GM21367 (cell line): ENCODE measurements around the gene HECW1.
"Not testable (repeated sequence)": the region's sequence is repeated elsewhere in the genome, so short reads cannot be mapped to it uniquely, and the experiment has no call there.

Source experiments
- ATAC-seq: cut with Tn5 transposase; IDR thresholded peaks from one replicate; pipeline ENCODE4 v1.9.1; 2021; ENCODE audit not compliant: unreplicated experiment

HECW1 gene

DNA sequence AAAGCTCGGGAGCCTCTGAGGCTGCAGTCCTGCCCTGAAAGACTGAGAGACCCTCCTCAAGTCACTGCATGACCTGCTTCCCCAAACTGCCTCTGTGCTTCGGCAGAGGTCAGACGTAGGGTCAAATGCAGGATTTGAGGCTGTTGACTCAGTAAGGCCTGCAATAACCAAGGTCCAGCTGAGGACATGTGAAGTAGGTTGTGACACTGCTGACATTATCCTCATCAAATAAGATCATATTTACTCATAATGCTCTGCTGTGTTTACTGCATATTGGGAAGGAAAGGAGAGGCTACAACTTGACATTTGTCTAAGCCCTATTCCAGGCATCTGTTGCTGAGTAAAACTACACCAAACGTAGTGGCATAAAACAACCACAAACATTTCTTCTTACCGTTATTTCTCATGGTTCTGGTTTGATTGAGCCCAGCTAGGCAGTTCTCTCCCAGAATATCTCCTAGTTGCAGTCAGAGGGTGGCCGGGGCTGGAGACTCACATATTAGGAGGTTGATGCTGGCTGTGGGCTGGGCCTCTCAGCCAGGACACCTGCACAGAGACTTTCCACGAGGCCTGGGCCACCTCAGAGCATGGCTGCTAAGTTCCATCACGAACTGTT is 348.4 kb downstream of the HECW1 start:
- no peak for ATAC-seq

DNA sequence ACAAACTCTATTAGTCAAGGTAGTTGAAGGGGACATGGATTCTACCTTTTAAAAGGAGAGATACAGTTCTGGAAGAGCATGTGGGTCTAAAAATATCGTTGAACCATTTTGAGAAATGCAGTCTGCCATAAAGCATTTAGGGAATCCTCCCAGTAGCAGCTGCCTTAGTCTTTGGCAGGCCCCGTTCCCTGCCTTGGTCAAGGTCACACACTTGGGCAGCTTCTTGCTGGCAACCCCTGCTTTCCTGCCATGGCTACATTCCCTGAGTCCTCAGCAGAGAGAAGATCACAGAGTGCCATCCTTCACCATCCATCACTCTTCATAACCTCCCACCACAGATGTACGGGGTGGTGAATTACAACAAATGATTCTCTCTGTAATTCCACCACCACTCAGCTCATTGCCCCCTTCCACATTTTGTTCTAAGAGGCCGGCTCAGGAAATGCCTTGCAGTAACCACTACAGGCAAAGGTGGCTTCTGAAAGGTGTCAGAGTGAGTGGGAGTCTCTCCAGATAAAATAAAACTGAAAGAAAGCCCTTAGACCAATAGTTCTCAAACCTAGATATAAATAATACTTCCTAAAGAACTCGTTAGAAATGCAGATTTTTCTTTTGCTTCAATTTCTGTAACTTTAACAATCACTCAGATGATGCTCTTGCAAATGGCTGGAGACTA is 349.0 kb downstream of the HECW1 start:
- no peak for ATAC-seq

DNA sequence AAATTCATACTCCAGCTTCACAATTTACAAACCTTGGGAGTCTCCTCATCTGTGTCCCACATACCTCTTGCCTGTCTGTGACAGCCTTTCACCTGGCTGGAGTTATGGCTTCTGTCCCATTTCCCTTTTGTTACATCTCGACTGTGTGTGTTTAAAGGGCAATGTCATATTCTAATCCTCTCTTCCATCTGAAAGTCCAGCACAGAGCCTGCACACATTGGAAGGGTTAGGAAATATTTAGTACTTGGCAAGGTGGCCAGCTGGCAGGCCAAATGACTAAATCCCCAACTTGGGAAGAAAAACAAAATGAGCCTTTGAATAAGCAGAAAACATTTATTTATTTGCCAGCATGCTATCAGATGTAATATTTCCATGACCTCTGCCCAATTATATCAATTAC is 350.4 kb downstream of the HECW1 start:
- ATAC-seq, result no peak

DNA sequence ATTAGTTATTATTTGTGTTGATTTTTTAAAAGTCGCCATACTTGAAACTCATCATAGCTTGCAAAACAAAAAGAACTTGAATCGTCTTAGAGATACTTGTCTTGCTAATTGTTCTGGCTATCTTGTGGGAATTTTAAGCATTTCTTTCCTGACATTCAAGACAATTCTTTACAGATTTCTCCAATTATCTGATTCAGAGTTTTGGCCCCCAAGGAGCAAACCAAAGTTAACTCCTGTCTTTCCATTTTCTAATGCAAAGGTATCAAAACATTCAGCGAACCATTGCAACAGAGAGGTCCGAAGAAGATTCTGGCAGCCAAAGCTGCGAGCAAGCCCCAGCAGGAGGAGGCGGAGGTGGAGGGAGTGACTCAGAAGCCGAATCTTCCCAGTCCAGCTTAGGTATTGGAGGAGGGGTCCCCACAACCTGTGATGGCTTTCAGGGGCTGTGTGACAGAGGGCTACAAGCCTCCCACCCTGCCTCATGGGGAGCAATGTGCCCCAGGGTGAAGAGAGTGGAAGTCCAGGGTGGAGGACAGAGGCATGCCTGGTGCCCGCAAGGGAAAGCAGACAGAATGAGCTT is 351.0 kb downstream of the HECW1 start:
- ATAC-seq, result no peak

DNA sequence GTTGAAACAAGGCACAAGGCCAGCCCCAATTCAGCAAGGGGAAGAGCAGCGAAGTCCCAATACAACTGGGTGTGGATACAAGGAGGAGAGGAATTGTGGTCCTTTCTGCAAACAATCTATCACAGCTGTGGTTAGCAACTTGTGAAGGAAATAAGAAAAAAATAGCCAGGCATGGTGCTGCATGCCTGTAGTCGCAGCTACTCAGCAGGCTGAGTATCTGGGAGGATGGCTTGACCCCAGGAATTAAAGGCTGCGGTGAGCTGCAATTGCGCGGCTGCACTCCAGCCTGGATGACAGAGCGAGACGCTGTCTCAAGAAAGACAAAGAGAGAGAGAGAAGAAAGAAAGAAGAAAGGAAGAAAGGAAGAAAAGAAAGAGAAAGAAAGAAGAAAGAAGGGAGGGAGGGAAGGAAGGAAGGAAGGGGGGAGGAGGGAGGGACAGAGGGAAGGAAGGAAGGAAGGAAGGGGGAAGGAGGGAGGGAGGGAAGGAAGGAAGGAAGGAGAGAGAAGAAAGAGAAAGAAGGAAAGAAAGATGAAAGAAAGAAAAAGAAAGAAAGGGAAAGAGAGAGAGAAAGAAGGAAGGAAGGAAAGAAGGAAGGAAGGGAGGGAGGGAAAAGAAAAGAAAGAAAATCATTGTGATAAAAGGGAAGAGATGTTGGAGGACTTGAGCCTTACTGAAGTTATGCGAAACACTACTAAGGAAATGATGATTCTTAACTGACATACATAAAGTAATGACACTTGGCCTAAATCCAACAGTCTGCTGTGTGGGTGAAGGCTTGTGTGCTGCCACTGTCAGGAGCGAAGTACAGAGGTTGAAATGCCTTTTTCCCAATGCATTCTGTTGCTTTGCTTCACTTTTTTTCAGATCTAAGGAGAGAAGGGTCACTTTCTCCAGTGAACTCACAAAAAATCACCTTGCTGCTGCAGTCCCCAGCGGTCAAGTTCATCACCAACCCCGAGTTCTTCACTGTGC is 353.4 kb downstream of the HECW1 start:
- ATAC-seq, result no peak

DNA sequence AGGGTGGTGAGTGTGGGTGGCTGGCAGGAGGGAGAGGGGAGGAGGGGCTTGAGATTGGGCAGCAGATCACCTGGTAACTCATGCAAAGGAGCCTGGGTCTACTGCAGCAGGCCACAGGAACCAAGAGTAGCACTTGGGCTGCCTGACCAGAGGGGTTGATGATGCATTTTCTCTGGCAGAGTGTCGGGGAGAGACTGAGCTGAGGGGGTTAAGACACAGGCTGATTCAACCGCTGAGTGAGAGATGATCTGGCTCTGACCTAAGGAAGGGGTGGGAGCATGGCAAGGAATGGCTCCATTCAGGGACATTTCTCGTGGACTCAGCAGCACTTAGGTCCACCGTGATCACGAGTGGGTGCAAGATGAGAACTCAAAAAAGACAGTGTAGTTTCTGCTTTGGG is 355.0 kb downstream of the HECW1 start:
- no peak for ATAC-seq

DNA sequence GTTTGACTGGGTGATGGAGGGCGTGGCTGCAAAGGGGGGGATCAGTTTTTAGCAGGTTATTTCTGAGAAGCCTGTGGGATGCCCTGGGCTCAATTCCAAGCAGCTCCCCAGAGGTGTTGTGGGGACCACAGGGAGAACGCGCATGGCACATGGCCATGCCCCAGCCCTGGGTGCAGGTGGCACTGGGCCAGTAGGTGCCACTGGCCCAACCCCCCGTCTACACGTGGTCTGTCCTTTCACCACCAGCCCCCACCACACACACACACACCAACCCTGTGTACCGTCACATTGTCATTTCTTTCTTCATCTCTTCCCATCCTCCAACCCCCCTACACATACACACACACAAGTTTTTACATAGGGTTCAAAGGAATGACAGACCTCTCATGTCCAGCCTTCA is 355.4 kb downstream of the HECW1 start:
- no peak for ATAC-seq

DNA sequence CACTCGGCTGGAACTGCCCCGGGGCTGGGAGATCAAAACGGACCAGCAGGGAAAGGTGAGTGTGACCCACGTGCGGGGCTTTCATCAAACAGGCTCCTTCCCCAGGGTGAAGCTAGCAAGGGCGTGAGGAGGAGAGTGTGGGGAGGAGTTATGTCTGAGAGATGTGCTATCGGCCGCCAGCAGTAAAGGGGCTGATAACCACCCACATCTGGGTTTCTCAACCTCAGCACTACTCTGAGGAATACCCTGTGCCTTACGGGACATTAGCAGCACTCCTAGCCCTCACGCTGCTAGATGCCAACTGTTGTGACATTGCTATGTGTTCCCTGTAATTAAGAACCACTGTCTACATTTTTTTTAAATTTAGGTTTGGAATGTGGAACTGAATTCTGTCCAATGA is 356.6 kb downstream of the HECW1 start:
- no peak for ATAC-seq

DNA sequence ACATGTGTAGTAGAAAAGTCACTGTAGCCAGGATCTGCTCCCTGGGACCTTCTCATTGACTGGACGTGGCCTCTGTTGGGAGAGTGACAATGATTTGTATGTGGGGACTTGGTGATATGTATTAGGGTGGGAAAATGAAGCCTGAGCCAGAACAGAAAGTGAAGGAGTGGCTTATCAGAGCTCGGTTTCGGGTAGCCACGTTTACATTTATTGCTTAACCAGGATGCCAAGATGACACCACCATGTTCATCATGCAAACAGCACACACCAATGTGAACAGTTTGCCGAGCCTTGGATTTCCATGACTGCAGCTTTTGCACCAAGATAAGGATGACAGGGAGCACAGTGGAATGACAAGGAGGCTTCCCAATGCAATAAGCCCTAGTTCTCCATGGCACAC is 357.7 kb downstream of the HECW1 start:
- no peak for ATAC-seq

DNA sequence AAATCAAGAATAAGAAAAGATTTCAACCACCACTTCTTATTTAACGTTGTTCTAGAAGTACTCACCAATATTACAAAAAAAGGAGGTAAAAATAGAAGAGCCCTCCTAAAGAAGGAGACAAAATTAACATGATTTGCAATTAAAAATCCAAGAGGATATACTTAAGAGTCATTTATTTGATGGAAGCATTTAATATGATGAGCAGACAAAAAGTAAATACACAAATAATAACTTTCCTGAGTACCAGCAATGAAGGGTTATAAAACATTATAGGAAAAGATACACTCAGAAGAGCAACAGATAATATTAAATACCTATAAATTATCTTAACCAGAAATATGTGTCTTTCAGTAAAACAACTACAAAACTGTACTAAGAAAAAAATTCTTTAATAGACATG is 363.5 kb downstream of the HECW1 start:
- no peak for ATAC-seq

DNA sequence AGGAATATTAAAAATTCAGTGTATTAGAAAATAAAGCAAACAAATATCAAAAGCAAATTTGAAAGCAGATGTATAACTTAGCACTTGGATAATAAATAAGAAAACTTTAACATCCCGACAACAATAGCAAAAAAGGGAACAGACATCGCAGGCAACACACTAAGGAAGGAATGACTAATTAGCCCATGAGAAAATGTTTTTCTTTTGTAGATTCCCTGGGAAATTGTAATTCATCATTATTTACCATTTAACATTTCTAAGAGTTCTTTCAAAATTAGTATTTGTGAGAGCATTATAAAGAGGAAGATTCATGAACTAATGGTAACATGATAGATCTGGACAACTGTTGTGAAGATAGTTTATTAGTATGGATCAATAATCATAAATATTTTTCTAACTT is 364.4 kb downstream of the HECW1 start:
- no peak for ATAC-seq

DNA sequence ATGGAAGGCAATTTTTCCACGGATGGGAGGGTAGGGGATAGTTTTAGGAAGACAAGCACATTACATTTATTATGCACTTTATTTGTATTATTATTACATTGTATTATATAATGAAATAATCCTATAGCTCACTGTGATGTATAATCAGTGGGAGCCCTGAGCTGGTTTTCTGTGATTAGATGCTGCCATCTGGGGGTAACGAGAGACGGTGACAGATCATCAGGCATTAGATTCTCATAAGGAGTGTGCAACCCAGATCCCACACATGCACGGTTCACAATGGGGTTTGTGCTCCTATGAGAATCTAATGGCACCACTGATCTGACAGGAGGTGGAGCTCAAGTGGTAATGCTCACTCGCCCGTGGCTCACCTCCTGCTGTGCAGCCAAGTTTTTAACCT is 366.6 kb downstream of the HECW1 start:
- no peak for ATAC-seq

DNA sequence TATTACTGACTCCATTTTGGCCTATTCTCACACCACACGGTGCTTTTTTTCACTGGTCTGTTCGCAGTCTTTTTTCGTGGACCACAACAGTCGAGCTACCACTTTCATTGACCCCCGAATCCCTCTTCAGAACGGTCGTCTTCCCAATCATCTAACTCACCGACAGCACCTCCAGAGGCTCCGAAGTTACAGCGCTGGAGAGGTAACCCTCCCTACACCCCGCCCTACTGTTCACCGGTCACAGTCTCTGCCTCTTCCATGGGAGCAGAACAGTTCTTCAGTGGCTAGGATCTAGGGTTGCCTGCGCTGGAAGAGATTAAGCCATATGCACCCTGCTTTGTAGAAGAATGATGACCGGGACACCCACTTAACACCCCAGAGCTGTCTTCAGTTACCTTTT is 367.1 kb downstream of the HECW1 start:
- no peak for ATAC-seq

DNA sequence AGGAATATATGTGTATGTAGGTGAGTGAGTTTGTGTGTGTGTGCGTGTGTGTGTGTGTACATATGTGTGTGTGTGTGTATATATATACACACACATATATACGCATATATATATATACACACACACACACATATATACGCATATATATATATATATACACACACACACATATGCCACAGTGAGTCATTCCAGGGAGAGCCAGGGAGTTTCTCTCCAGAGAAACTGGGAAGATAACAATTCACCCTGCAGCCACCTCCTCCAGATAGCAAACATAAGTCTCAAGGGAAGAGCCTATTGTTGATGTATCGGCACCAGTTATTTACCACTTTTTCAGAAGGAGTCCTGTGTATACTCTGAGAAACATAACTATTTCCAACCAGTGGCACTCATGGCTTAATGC is 368.1 kb downstream of the HECW1 start:
- ATAC-seq, result no peak

DNA sequence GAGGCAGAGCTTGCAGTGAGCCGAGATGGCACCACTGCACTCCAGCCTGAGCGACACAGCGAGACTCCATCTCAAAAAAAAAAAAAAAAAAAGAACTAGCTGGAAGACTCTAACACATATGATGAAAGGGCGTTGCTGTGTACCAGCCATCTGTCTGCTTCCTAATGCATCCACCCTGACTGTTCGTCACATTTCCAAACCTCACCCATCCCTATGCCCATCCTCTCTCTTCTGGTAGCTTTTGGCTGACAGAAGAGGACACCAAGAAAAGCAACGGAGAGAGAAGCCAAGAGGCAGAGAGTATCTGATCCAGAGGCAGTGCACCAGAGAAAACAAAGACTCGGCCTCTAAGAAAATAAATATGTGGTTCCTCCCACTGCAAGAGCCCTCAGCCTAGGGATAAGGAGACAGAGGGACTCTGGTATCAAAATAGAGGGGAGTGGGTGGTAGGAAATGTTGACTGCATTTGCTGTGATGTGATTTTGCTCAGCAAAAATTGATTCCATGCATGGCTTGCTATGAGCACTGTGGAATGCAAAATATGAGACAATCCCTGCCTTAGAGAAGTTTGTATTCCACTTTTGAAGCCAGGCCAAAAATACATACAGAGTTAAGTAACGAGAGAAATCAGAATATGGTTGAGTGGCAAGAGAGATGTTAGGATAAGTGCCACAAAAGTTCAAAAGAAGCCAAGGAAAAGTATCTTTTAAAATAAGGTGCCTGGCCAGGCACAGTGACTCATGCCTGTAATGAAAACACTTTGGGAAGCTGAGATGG is 369.6 kb downstream of the HECW1 start:
- no peak for ATAC-seq

DNA sequence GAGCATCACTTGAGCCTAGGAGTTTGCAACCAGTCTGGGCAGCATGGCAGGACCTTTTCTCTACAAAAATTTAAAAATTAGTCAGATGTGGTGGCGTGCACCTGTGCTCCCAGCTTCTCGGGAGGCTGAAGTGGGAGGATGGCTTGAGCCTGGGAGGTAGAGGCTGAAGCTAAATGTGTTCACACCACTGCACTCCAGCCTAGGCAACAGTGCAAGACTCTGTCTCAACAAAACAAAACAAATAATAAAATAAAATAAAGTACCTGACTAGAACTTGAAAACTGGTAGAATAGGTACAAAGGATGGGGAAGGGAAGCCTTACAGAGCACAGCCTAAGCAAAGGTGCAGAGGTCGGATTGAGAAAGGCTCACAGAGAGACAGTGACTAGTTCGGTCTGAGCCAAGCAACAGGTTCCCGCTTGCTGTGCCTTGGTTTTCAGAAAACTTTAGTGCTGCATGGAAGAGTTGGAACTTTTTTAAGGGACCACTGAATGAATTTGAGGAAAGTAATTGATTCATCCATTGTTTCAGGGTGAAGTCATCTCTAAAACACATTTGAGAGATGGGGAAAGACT is 370.3 kb downstream of the HECW1 start:
- no peak for ATAC-seq

DNA sequence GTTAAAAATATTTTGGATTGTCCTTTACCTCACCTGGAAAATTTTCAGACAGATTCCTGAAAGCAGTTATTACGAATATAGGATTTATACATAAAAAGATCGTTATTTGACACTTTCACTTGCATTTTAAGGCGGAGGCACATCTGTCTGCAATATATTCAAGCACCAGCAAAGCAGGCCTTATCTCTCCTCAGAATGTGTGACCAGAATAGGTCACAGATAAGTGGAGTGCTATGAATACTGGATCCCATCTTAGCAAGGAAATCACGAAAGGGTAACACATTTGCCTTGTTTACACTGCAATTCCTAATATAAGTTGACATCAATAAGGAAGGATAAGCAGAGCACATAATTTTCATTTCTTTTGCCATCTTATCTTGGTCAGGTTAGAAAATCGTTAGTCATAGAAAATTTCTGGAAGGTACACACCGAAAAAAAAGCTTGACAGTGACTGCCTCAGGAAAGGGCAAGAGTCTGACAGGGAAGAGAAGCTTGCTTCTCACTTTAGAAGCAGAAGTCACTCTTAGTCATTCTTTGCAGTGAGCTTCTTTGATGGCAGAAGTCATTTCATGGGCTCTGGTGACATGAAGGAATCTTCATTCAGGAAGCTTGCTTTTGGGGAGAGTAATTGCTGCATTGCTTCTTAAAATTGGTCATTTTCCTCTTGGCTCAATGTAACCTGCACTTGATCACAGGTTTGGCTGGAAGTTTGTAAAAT is 372.4 kb downstream of the HECW1 start:
- ATAC-seq, result no peak

DNA sequence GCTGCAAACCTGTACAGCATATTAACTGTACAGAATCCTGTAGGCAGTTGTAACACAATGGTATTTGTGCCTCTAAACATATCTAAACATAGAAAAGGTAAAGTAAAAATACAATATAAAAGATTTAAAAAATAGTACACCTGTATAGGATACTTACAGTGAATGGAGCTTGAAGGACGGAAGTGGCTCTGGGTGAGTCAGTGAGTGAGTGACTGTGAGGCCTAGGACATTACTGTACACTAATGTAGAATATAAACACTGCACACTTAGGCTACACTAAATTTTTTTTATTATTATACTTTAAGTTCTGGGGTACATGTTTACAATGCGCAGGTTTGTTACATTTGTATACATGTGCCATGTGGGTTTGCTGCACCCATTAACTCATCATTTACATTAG is 373.1 kb downstream of the HECW1 start:
- no peak for ATAC-seq

DNA sequence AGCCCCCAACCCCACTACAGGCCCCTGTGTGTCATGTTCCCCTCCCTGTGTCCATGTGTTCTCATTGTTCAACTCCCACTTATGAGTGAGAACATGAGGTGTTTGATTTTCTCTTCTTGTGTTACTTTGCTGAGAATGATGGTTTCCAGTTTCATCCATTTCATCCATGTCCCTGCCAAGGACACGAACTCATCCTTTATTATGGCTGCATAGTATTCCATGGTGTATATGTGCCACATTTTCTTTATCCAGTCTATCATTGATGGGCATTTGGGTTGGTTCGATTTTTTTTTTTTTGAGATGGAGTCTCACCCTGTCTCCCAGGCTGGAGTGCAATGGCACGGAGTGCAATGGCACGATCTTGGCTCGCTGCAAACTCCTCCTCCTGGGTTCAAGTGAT is 373.6 kb downstream of the HECW1 start:
- not testable (repeated sequence) for ATAC-seq

DNA sequence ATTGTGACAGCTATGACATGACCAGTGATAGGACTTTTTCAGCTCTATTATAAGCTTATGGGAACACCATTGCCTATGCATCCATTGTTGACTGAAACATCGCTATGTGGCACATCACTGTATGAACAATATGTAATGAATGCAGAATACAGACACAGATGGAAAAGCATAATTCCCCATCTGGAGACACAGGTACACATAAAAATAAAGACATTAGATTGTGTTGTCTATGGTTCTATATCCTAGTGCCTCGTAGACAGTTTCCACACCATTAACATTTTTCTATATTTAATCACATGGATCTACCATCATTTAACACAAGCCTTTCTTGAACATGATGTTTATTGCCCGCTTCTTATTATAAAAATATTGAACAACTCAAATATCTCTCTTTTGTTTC is 374.2 kb downstream of the HECW1 start:
- ATAC-seq, result no peak
